Fibroblast of skin of back (primary cell): ENCODE results near the gene MAPK8IP3.

ENCODE experiments used
- DNase-seq: peaks from one replicate; pipeline ENCODE4 v3.0.0-alpha.2; 2013

Gene MAPK8IP3

DNA sequence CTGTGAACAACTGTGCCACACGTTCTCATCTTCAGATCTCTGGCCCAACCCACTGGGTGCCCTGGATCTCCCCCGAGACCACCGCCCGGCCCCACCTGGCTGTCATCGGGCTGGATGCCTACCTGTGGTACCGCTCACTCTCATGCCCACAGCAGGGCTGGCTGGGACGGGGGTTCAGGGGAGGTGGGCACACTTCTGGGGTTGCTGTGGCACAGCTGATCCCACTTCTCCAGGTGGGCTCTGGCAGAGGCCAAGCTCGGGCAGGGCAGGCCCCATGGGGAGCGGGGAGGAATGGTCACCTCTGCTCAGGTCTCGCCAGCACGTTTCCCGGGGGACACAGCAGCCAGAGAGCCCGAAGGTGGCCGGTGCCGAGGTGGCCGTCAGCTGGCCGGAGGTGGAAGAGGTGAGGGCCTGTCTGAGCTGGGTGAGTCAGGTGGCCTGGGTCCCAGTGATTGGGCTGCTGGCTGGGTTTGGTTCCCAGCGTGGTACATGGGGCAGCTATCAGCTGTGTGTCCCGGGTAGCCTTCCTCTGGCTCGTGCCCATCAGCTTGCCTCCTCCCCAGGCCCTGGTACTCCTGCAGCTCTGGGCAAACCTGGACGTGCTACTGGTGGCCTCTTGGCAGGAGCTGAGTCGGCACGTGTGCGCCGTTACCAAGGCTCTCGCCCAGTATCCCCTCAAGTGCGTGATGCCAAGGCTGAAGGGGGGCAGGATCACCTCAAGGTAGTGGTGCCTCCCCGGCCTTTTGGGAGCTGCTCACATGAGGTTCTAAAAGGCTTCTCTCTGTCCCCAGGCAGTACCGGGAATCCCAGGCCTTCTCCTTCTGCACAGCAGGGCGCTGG lies 69.2 kb downstream of the MAPK8IP3 start:
- no peak for DNase-seq

DNA sequence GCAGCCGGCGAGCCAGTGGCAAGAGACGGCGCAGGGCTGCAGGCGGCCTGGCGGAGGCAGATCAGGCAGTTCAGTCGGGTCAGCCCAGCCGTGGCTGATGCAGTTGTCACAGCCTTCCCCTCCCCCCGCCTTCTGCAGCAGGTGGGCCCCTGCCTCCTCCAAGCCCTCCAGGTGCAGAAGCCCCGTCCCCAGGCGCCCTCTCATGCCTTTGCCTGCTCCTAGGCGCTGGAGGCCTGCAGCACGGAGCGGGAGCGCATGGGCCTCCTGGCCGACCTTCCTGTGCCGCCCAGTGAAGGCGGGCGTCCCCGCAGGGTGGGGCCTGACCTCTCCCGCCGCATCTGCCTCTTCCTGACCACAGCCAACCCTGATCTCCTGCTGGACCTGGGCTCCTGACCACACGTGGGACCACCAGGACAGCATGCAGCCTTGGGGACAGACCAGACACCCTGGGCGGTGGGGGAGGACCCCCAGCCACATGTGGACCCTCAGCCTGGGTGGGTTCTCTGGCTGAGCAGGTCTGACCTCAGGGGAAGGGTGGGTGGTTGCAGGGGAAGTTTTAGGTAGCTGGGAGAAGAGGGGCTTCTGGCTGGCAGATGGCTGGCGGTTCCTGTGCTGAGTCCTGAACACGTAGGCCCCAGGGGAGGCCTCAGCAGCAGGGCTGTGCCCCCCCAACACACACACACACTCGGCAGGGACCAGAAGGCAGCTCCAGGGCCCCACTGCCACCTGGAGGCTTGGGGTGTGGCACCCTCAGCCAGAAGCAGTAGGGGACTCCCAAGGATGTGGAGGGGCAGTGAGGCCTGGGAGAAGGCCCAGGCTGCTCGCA lies 70.1 kb downstream of the MAPK8IP3 start:
- no peak for DNase-seq

GRCh38 chr16:1776672-1776955 lies 70.6 kb downstream of the MAPK8IP3 start:
- no peak for DNase-seq

DNA sequence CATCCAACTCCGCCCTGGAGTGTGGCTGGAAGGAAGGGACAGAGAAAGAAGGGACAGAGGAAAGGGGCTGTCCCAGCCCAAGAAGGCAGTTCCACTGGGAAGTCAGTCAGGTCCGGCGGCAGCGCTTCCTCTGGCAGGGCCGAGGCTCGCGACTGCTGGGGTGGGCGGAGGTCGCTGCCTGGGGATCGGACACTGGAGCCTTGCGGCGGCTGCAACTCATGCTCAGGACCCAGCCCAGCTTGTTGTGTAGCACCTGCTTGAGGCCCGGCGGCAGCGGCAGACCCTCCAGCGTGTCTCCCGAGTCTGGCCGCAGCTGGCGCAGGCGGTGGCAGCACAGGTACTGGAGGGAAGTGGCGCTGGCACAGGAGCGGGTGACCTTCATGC lies 71.0 kb downstream of the MAPK8IP3 start:
- no peak for DNase-seq

DNA sequence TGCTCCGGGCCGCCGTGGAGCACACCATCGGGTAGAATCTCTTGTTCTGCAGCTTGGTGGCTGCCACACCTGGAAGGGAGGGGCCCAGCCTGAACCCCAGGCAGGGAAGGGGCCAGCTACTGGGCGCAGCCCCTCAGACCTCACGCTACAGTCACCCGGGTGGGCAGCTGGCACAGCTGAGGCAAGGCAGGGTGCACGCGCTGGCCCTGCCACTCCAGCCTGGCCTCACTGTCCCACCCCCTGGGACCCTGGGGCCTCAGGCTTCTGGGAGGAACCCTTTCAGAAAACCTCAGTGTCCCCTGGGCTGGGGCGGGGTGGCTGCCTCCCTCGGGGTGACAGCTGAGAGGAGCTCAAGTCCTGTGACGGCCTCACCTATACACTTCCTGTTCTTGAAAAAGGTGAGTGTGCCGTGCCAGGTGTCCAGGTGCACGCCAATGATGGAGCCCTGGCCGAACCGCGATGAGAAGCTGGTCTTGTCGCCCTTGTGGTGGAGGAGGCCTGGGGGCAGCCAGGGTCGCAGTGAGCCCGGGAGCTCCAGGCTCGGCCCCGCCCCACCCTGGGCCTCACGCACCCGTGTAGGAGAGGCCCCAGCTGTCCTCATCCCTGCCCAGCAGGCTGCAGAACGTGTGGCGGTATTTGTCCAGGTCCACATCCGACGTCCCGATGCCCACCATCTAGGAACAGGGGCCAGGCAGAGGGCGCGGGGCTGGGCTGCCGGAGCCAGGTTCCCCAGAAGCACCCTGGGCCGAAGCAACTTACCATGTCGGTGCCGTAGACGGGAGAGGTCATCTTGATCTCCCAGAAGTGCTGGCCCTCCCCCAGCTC lies 71.6 kb downstream of the MAPK8IP3 start:
- no peak for DNase-seq

DNA sequence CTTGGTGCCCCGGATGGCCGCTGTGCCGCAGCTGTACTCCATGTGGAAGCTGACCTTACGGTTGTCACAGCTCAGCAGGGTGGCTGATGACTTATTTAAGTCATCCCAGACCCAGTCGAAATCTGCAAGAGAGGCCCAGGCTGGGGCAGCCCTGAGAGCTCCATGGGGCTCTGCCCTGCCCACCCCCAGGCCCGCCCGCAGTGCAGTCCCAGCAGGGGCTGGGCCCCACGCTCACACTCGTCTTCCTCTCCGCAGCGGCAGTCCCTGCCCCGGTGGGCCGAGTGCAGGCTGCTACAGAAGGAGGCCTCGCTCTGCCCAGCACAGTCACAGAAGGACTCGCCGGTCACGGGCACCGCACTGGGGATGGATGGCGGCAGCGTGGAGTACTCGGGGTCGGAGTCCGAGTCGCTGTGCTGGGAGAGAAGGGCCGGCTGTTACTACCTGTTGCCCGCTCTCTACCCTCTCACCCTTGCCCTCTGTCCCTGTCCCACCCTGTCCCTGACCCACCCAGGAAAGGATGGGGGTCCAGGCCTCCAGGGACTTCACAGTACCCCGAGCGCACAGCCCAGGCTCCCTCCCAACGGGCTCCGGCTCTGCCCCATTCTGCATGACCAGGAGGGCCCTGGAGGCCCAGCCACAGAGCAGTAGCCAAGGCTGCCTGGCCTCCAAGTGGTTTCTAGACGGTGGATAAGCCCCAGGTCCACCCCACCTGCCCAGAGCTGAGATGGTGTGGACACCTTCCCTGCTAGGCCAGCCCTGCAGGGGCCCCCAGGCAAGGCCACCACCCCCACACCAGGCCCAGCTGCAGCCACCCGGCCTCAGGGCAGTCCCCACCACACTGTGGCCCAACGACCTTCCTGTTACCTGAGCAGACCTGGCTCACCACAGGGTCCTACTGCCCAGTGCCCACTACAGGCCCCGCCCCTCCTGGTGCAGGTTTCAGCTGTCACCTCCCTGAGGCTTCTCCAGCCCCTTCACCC lies 72.5 kb downstream of the MAPK8IP3 start:
- DNase-seq = peak; percentile 15

DNA sequence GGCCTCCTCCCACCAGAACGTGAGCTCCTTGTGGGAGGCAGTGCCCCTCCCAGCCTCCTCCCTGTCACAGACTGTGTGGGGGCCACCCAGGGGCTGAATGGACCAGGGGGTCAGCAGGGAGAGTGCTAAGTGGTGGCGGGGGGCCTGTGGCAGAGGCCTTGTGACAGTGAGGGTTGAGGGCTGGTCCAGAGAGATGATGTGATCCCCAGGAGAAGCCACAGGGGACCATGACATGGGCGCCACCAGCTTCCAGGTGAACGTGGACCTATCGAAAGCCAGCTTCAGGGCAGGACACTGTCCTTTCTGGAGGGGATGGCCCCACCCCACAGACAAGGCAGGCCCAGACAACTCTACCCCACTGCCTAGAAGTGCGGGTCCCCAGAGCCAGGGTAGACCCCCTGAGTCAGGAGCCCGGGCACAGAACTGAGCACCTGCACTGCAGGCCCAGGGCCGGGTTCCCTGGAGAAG lies 73.3 kb downstream of the MAPK8IP3 start:
- DNase-seq = no peak

DNA sequence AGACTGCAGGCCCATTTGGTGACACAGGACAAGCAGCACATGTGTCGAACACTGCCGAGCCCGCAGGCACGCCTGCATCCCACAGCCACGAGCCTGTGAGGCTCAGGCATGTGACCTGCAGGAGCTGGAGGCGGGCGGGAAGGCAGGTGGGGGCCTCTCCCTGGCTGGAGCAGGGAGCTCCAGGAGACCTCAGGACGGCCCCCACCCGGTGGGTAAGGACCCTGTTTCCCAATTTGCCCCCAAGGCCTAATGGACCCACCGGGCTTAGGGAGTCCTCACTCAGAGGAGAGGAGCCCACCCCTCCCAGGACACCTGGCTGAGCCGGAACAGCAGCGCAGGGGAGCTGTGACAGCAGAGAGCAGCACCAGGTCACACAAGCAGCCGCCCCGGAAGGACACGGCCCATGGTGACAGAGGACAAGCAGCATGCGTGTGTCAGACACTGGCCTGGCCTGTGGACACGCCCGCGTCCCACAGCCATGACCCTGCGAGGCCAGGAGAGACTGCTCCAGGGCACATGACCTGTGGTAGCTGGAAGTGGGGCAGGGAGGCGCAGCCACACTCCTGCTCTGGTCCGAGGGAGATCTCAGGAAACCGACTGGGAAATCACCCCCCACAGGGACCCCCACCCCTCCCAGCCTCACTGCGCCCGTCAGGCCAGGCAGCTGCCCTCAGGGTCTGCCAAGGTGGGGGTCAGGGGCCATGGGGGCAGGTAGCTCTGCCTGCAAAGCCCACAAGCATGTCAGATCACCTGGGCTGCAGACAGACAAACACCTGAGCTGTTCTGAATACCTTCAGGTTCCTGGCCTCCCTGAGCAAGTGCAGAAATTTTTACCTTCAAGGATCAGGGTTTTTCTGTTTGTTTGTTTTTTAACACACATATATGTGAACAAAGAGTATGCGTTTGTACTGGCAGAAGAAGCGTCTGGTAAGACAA lies 74.0 kb downstream of the MAPK8IP3 start:
- no peak for DNase-seq

DNA sequence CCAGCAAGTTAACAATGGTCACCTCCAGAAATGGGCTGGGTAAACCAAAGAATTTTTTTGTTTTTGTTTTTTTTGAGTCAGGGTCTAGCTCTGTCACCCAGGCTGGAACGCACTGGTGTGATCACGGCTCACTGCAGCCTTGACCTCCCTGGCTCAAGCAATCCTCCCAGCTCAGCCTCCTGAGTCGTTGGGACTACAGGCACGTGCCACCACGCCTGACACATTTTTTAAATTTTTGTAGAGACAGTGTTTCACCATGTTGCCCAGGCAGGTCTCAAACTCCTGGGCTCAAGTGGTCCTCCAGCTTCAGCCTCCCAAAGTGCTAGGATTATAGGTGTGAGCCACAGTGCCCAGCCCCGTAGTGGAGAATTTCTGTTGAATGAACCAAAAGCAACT lies 74.7 kb downstream of the MAPK8IP3 start:
- DNase-seq = no peak

GRCh38 chr16:1781254-1781653 lies 75.3 kb downstream of the MAPK8IP3 start:
- DNase-seq = no peak

DNA sequence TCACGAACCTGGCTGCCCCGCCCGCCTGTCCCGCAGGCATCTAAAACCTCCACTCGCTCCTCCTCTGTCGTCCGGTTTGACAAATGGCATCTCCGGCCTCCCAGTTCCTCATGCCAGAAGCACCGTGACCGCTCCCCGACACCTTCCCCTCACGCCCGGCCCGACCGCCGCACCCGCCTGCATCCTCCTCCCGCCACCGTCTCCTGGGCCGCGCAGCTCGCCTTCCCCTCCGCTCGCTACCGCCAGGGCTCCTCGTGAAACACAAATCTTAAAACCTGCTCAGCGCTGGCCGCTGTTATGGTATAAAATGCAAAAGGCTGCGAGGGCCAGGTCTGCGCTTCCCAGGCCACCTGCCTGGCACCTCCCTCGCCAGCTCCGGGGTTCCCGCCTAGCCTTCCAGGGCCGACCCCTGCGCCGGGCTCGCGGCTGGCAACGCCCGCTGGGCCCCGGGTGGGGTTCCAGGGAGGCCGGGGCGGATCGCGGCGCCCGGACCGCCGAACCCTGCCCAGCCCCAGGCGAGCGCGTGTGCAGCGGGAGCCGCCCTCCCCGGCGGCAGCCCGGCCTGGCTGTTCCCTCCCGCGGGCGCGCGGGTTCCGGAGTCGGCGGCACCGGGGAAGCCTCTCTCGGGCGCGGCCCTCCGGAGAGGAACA lies 75.9 kb downstream of the MAPK8IP3 start:
- DNase-seq = no peak

DNA sequence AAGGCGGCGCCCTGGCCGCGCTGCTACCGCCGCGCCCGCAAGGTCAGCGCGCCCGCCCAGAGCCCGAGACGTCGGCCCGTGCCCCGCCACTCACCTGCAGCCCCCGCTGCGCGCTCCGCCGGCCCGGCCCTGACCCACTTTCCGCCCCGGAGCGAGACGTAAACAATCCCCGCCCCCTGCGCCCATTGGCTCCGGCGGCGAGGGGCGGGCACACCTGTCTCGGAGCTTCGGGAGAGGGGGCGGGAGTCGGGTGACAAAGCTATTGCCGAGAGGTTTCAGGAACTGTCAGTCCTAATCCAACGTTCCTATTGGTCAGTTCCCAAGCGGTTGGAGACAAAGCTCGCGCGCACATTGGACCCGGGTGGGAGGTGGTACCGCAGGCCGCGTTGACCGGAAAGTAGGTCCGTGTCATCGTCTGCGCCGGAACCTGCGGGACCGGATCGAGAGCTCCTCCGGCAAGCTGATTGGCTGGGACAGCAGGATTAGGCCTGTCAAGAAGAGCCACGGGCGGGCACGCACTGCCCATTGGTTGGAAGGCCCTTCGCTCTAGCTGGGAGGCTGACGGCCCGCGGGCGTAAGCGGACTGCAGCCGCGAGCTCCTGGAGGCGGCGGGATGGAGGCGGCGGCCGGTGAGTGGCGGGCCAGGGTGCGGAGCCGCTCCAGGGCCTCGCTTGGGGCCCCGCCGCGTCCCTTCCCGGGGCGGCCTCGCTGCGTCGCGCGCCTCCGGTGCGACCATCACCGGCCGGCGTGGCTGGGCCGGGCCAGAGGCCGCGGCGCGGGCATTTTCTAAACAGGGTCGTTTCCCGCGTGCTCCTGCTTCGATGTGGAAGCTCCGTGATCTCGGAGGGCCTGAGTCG lies 76.6 kb downstream of the MAPK8IP3 start, which contains the start of the genes NUBP2 and SPSB3:
NUBP2 (plus strand) TSS at position 553 of the 857 bp plus-strand sequence; CDS start at position 614, 61 bp downstream.
SPSB3 (minus strand) TSS at position 164 of the 857 bp plus-strand sequence. CDS start 1,088 bp downstream, outside the sequence.
- peak; percentile 100 for DNase-seq

GRCh38 chr16:1784977-1785845 lies 79.2 kb downstream of the MAPK8IP3 start:
- DNase-seq = no peak

- no peak for DNase-seq
These were observed 79.8 kb downstream of the MAPK8IP3 start for GRCh38 chr16:1785846-1786170.

- DNase-seq = no peak
These were observed 80.5 kb downstream of the MAPK8IP3 start for GRCh38 chr16:1786242-1787055.

- DNase-seq = no peak
These were observed 81.0 kb downstream of the MAPK8IP3 start for GRCh38 chr16:1787056-1787321.
